ENCODE measurements around the gene NUDCD3.

Gene NUDCD3

GRCh38 chr7:44375926-44376342, 114.5 kb downstream of the NUDCD3 start:
- Histone ChIP-seq H3K27ac (no peak overlapping the region), H3K36me3 (ENCODE audit: insufficient read depth, low read length) (no peaks in the 10 kb centered on the region), H3K9ac (ENCODE audit: insufficient read length) (no peak overlapping the region), H3K4me3 (no peak overlapping the region), H3K9me3 (ENCODE audit: low read depth, low read length) (no peaks in the 10 kb centered on the region)
- TF ChIP-seq EZH2 (IDR thresholded peaks at IDR 0.05), result no peak
- no peak for TF ChIP-seq POLR2AphosphoS5 (IDR thresholded peaks at IDR 0.05; ENCODE audit: borderline replicate concordance, low read depth, low read length)
- TF ChIP-seq FOXP2 (optimal IDR thresholded peaks at IDR 0.05; ENCODE audit: control extremely low read depth, extremely low read length, insufficient read depth), result no peak
- no peak for DNase-seq (ENCODE audit: low read depth, low spot score)

GRCh38 chr7:44375236-44375699, 115.2 kb downstream of the NUDCD3 start:
- Histone ChIP-seq H3K36me3 (ENCODE audit: insufficient read depth, low read length) (no peaks in the 10 kb centered on the region), H3K9me3 (ENCODE audit: low read depth, low read length) (no peaks in the 10 kb centered on the region), H3K27ac (no peak overlapping the region), H3K4me3 (no peak overlapping the region), H3K9ac (ENCODE audit: insufficient read length) (no peak overlapping the region)
- TF ChIP-seq POLR2AphosphoS5 (IDR thresholded peaks at IDR 0.05; ENCODE audit: borderline replicate concordance, low read depth, low read length), result no peak
- TF ChIP-seq EZH2 (IDR thresholded peaks at IDR 0.05), result no peak
- no peak for TF ChIP-seq FOXP2 (optimal IDR thresholded peaks at IDR 0.05; ENCODE audit: control extremely low read depth, extremely low read length, insufficient read depth)
- DNase-seq (ENCODE audit: low read depth, low spot score), result no peak

GRCh38 chr7:44374007-44374763, 116.3 kb downstream of the NUDCD3 start:
- no peaks in the 10 kb centered on the region for H3K36me3 ChIP-seq (ENCODE audit: insufficient read depth, low read length)
- TF ChIP-seq EZH2 (IDR thresholded peaks at IDR 0.05) (no peak), POLR2AphosphoS5 (IDR thresholded peaks at IDR 0.05; ENCODE audit: borderline replicate concordance, low read depth, low read length) (no peak), FOXP2 (optimal IDR thresholded peaks at IDR 0.05; ENCODE audit: control extremely low read depth, extremely low read length, insufficient read depth) (no peak)
- no peak overlapping the region for H3K4me3 ChIP-seq
- DNase-seq (ENCODE audit: low read depth, low spot score), result no peak
- H3K9ac ChIP-seq (ENCODE audit: insufficient read length), result no peak overlapping the region
- no peaks in the 10 kb centered on the region for H3K9me3 ChIP-seq (ENCODE audit: low read depth, low read length)
- H3K27ac ChIP-seq, result no peak overlapping the region

GRCh38 chr7:44373418-44373740, 117.1 kb downstream of the NUDCD3 start:
- Histone ChIP-seq H3K9me3 (ENCODE audit: low read depth, low read length) (no peaks in the 10 kb centered on the region), H3K36me3 (ENCODE audit: insufficient read depth, low read length) (no peaks in the 10 kb centered on the region), H3K27ac (no peak overlapping the region), H3K9ac (ENCODE audit: insufficient read length) (no peak overlapping the region), H3K4me3 (no peak overlapping the region)
- no peak for TF ChIP-seq FOXP2 (optimal IDR thresholded peaks at IDR 0.05; ENCODE audit: control extremely low read depth, extremely low read length, insufficient read depth)
- TF ChIP-seq EZH2 (IDR thresholded peaks at IDR 0.05), result no peak
- TF ChIP-seq POLR2AphosphoS5 (IDR thresholded peaks at IDR 0.05; ENCODE audit: borderline replicate concordance, low read depth, low read length), result no peak
- no peak for DNase-seq (ENCODE audit: low read depth, low spot score)

GRCh38 chr7:44372560-44373417, 117.7 kb downstream of the NUDCD3 start:
- no peak for DNase-seq (ENCODE audit: low read depth, low spot score)
- Histone ChIP-seq H3K9ac (ENCODE audit: insufficient read length) (no peak overlapping the region), H3K4me3 (no peak overlapping the region), H3K36me3 (ENCODE audit: insufficient read depth, low read length) (no peaks in the 10 kb centered on the region), H3K9me3 (ENCODE audit: low read depth, low read length) (no peaks in the 10 kb centered on the region), H3K27ac (no peak overlapping the region)
- TF ChIP-seq EZH2 (IDR thresholded peaks at IDR 0.05) (no peak), FOXP2 (optimal IDR thresholded peaks at IDR 0.05; ENCODE audit: control extremely low read depth, extremely low read length, insufficient read depth) (no peak), POLR2AphosphoS5 (IDR thresholded peaks at IDR 0.05; ENCODE audit: borderline replicate concordance, low read depth, low read length) (no peak)

GRCh38 chr7:44368885-44369284, 121.6 kb downstream of the NUDCD3 start:
- TF ChIP-seq POLR2AphosphoS5 (IDR thresholded peaks at IDR 0.05; ENCODE audit: borderline replicate concordance, low read depth, low read length), result no peak
- TF ChIP-seq FOXP2 (optimal IDR thresholded peaks at IDR 0.05; ENCODE audit: control extremely low read depth, extremely low read length, insufficient read depth), result no peak
- TF ChIP-seq EZH2 (IDR thresholded peaks at IDR 0.05), result no peak
- no peak for DNase-seq (ENCODE audit: low read depth, low spot score)
- no peak overlapping the region for H3K9ac ChIP-seq (ENCODE audit: insufficient read length)

GRCh38 chr7:44368455-44368854, 122.0 kb downstream of the NUDCD3 start:
- H3K9me3 ChIP-seq (ENCODE audit: low read depth, low read length), result no peaks in the 10 kb centered on the region
- no peak overlapping the region for H3K27ac ChIP-seq
- TF ChIP-seq POLR2AphosphoS5 (IDR thresholded peaks at IDR 0.05; ENCODE audit: borderline replicate concordance, low read depth, low read length), result no peak
- no peak for TF ChIP-seq EZH2 (IDR thresholded peaks at IDR 0.05)
- no peak for TF ChIP-seq FOXP2 (optimal IDR thresholded peaks at IDR 0.05; ENCODE audit: control extremely low read depth, extremely low read length, insufficient read depth)
- no peaks in the 10 kb centered on the region for H3K36me3 ChIP-seq (ENCODE audit: insufficient read depth, low read length)
- no peak for DNase-seq (ENCODE audit: low read depth, low spot score)
- H3K9ac ChIP-seq (ENCODE audit: insufficient read length), result no peak overlapping the region
- H3K4me3 ChIP-seq, result no peak overlapping the region

More at GRCh38 chr7:44368885-44369284, 121.6 kb downstream of the NUDCD3 start:
- Histone ChIP-seq H3K27ac (no peak overlapping the region), H3K9me3 (ENCODE audit: low read depth, low read length) (no peaks in the 10 kb centered on the region), H3K4me3 (no peak overlapping the region), H3K36me3 (ENCODE audit: insufficient read depth, low read length) (no peaks in the 10 kb centered on the region)

GRCh38 chr7:44367475-44368043, 122.9 kb downstream of the NUDCD3 start:
- no peak for DNase-seq (ENCODE audit: low read depth, low spot score)
- no peak for TF ChIP-seq FOXP2 (optimal IDR thresholded peaks at IDR 0.05; ENCODE audit: control extremely low read depth, extremely low read length, insufficient read depth)
- no peak for TF ChIP-seq EZH2 (IDR thresholded peaks at IDR 0.05)
- TF ChIP-seq POLR2AphosphoS5 (IDR thresholded peaks at IDR 0.05; ENCODE audit: borderline replicate concordance, low read depth, low read length), result no peak
- H3K4me3 ChIP-seq, result no peak overlapping the region

More at GRCh38 chr7:44367475-44368043, 122.9 kb downstream of the NUDCD3 start:
- H3K9me3 ChIP-seq (ENCODE audit: low read depth, low read length), result no peaks in the 10 kb centered on the region
- no peak overlapping the region for H3K27ac ChIP-seq
- no peak overlapping the region for H3K9ac ChIP-seq (ENCODE audit: insufficient read length)
- H3K36me3 ChIP-seq (ENCODE audit: insufficient read depth, low read length), result no peaks in the 10 kb centered on the region
